HepG2 (cell line): ENCODE measurements around the gene PTAFR. TPM values are rescaled to one million over a fixed set of nuclear protein-coding genes. Genes with fewer than 3 reads are reported as not detected.

Source experiments
- ATAC-seq: fragments of 200-7000 bp; cut with Tn5 transposase; 3 replicates; pipeline ENCODE4 v1.9.1; 2020; ENCODE audit warnings: mild to moderate bottlenecking, moderate library complexity
- BruUV-seq: library from RNA; stranded (reverse); fragments of 400-500 nt; replicated peaks from 2 replicates; lab custom pipeline; 2021; lab: Mats Ljungman, UMichigan
- CTCF ChIA-PET: fragments of 300-600 bp; formaldehyde crosslinking; extraction: SDS; loops from one replicate; lab custom pipeline; 2021; ENCODE audit warnings: low total read pairs, inconsistent platforms, low intra/inter-chr PET ratio; lab: Yijun Ruan, JAX
- POLR2A ChIA-PET: fragments of 350-600 bp; sonication (Branson Sonifier 250); formaldehyde crosslinking; loops from one replicate; lab custom pipeline; 2020; ENCODE audit warnings: antibody characterized with exemption, inconsistent platforms; lab: Yijun Ruan, JAX
- DNase-seq: peaks from one replicate; pipeline ENCODE4 v3.0.0-alpha.2; 2015; ENCODE audit warnings: low spot score
- FAIRE-seq: peaks from 3 replicates; lab custom pipeline; 2011; peaks lifted over from hg19 to GRCh38; lab: Jason Lieb, UNC
- H2AFZ ChIP-seq: one replicate; pipeline ENCODE4 v1.6.1; 2011; ENCODE audit warnings: low read length, inconsistent platforms
- H3K27ac ChIP-seq: fragments of 300-600 bp; 3 replicates; pipeline ENCODE4 v1.8.0; 2011; ENCODE audit warnings: mixed run types, mild to moderate bottlenecking, mixed read lengths, low read length, inconsistent platforms; ENCODE audit not compliant: insufficient read depth; ENCODE audit errors: extremely low read length
- H3K27me3 ChIP-seq, 2 experiments: fragments of 200-600 bp in 1 of 2; 2 replicates in 1 of 2; 3 replicates in 1 of 2; pipeline versions ENCODE4 v1.6.0 to v1.8.0; 2011; ENCODE audit warnings: low read length in 2 of 2, mild to moderate bottlenecking in 2 of 2, moderate library complexity in 2 of 2, inconsistent platforms in 1 of 2; ENCODE audit not compliant: insufficient read depth in 2 of 2, control insufficient read depth in 1 of 2
- H3K36me3 ChIP-seq, 2 experiments: fragments of 200-600 bp in 1 of 2; replicated peaks in 1 of 2; 2 replicates in 1 of 2; 3 replicates in 1 of 2; pipeline versions ENCODE4 v1.5.1 to v1.8.0; 2011; ENCODE audit warnings: low read length in 2 of 2, inconsistent platforms in 1 of 2; ENCODE audit not compliant: insufficient read depth in 2 of 2, control insufficient read depth in 1 of 2
- H3K4me1 ChIP-seq: 2 replicates; pipeline ENCODE4 v1.5.1; 2012; ENCODE audit warnings: low read length, inconsistent platforms; ENCODE audit not compliant: insufficient read depth
- H3K4me2 ChIP-seq: 2 replicates; pipeline ENCODE4 v1.6.0; 2011; ENCODE audit warnings: low read depth, low read length, inconsistent platforms
- H3K4me3 ChIP-seq, 3 experiments: fragments of 200-600 bp in 1 of 3; sonication (generic), shearing (Covaris generic) in 1 of 3; replicated peaks in 1 of 3; 2 replicates each; pipeline ENCODE4 v1.5.1; 2011 to 2016; ENCODE audit warnings: low read length in 3 of 3, inconsistent platforms in 2 of 3, low read depth in 2 of 3, mild to moderate bottlenecking in 2 of 3, control low read depth in 1 of 3, mixed read lengths in 1 of 3; ENCODE audit not compliant: insufficient read depth in 1 of 3
- H3K79me2 ChIP-seq: one replicate; pipeline ENCODE4 v1.6.1; 2011; ENCODE audit warnings: low read length, inconsistent platforms; ENCODE audit not compliant: insufficient read depth
- H3K9ac ChIP-seq: 2 replicates; pipeline ENCODE4 v1.6.0; 2011; ENCODE audit warnings: mild to moderate bottlenecking, low read depth, low read length, inconsistent platforms; ENCODE audit not compliant: insufficient read depth
- H3K9me3 ChIP-seq: 2 replicates; pipeline ENCODE4 v1.5.1; 2012; ENCODE audit warnings: mild to moderate bottlenecking, low read length
- H4K20me1 ChIP-seq: 2 replicates; pipeline ENCODE4 v1.6.0; 2011; ENCODE audit warnings: inconsistent platforms, mild to moderate bottlenecking, low read length, moderate library complexity; ENCODE audit not compliant: insufficient read depth
- BRCA1 ChIP-seq: sonication (generic); formaldehyde crosslinking; IDR thresholded peaks from 2 replicates; pipeline ENCODE4 v1.4.0; 2020; ENCODE audit warnings: missing genetic modification reagents
- CSRNP2 ChIP-seq: sonication (generic); formaldehyde crosslinking; conservative IDR thresholded peaks from 2 replicates; pipeline ENCODE4 v1.8.0; 2022; ENCODE audit warnings: low read depth, missing genetic modification reagents
- FOXA3 ChIP-seq: IDR thresholded peaks from 2 replicates; pipeline ENCODE4 v1.6.1; 2016; ENCODE audit warnings: missing genetic modification reagents, missing compliant biosample characterization
- HDAC2 ChIP-seq: sonication (generic); formaldehyde crosslinking; IDR thresholded peaks from 2 replicates; pipeline ENCODE4 v1.4.0; 2020; ENCODE audit warnings: missing genetic modification reagents
- RXRA ChIP-seq: sonication (generic); formaldehyde crosslinking; IDR thresholded peaks from 2 replicates; pipeline ENCODE4 v1.5.1; 2020; ENCODE audit warnings: missing genetic modification reagents
- SIN3A ChIP-seq: IDR thresholded peaks from 2 replicates; pipeline ENCODE4 v1.6.1; 2011; ENCODE audit warnings: low read depth, mild to moderate bottlenecking, control low read depth, low read length, borderline replicate concordance
- ZNF124 ChIP-seq: sonication (generic); formaldehyde crosslinking; IDR thresholded peaks from 2 replicates; pipeline ENCODE4 v1.4.0; 2020; ENCODE audit warnings: missing genetic modification reagents
- ZNF335 ChIP-seq: sonication (generic); formaldehyde crosslinking; IDR thresholded peaks from 2 replicates; pipeline ENCODE4 v1.4.0; 2020; ENCODE audit warnings: missing genetic modification reagents
- ZNF629 ChIP-seq: sonication (generic); formaldehyde crosslinking; conservative IDR thresholded peaks from 2 replicates; pipeline ENCODE4 v1.5.0; 2020; ENCODE audit warnings: missing genetic modification reagents
- ZSCAN31 ChIP-seq: sonication (generic); formaldehyde crosslinking; IDR thresholded peaks from 2 replicates; pipeline ENCODE4 v1.5.0; 2020; ENCODE audit warnings: low read depth, mild to moderate bottlenecking, missing genetic modification reagents
- WGBS: methylation state at CpG from one replicate; pipeline ENCODE4 v1.1.6; 2017; ENCODE audit warnings: low lambda C conversion rate; 5-methylcytosine and 5-hydroxymethylcytosine counted together
- in situ Hi-C: cut with HindIII; loops from 2 replicates; pipeline ENCODE4 v1.10.0; 2017; ENCODE audit warnings: low pct_unique_long_range_greater_than_20kb; ENCODE audit not compliant: extremely low pct_ligation_motif_present
- intact Hi-C: fragments of 100-400 bp; cut with micrococcal nuclease; formaldehyde crosslinking; loops from one replicate; pipeline ENCODE4 v1.10.0; 2022; ENCODE audit not compliant: unreplicated experiment
- polyA plus RNA-seq, 8 experiments: library from polyadenylated mRNA; depleted of rRNA in 3 of 8; stranded (reverse) in 7 of 8; unstranded in 1 of 8; fragments of >200 nt; fragmentation: Illumina TruSeq in 4 of 8; extraction: Trizol in 4 of 8; gene quantifications; 2 replicates each; pipeline versions ENCODE4 v1.2.1 to v1.2.3, GENCODE V29; 2011 to 2016; ENCODE audit warnings: low read depth in 4 of 8, missing spikeins in 1 of 8, mixed read lengths in 1 of 8; ENCODE audit not compliant: insufficient read depth in 1 of 8
- total RNA-seq, 5 experiments: library from RNA; depleted of rRNA; stranded (reverse); fragments of >200 nt; fragmentation: Illumina TruSeq; extraction: Trizol; gene quantifications; 2 replicates each; pipeline ENCODE4 v1.2.3, GENCODE V29; 2016; ENCODE audit warnings: low read depth in 1 of 5
- TF ChIP-seq, protein P1 (sequence below): IDR thresholded peaks from 2 replicates; pipeline ENCODE4 v1.6.1; 2012; ENCODE audit warnings: low read length, improper control_type of control experiment

The PTAFR gene
- total and polyA plus RNA-seq, 2 of the 13 experiments (the other 11 are each of a cell fraction or from before 2014, with no cell fraction given) = 0.27 to 24.0 TPM

- Histone ChIP-seq H3K9ac (no peak overlapping the region), H2AFZ (no peak overlapping the region), H3K79me2 (no peaks in the 10 kb centered on the region), H3K36me3 (peaks cover 17 to 49% of the 10 kb centered on the region in 2 experiments), H3K27ac (no peak overlapping the region), H3K4me3 (no peak overlapping the region), H3K9me3 (no peaks in the 10 kb centered on the region), H3K4me1 (peaks cover 11% of the 10 kb centered on the region), H3K4me2 (no peak overlapping the region)
- intact Hi-C loops = no loop called here
- ChIA-PET CTCF (no interaction called here), POLR2A (no interaction called here)
- in situ Hi-C loops = loop anchor here (10.0 kb wide), 1 partner anchor 336 kb away; no protein-coding TSS in a partner anchor
- 98% methylated on average over 6 of the region's 6 CpGs for WGBS
- 0 out of 2 replicates have a peak, but pooled peaks have one; percentile 10 for TF ChIP-seq ZNF629 (CRISPR knock-in tag)
- no peak for TF ChIP-seq ZNF335 (CRISPR knock-in tag)
- TF ChIP-seq, all 625 proteins: peak for 1
- no TSS peak for BruUV-seq
- Histone ChIP-seq H3K27me3 (no peaks in the 10 kb centered on the region), H4K20me1 (no peaks in the 10 kb centered on the region)
- DNase-seq (no peak), FAIRE-seq (no peak), ATAC-seq (no peak)
Observed at GRCh38 chr1:28200234-28200873, 23.9 kb upstream of the PTAFR start.

DNA sequence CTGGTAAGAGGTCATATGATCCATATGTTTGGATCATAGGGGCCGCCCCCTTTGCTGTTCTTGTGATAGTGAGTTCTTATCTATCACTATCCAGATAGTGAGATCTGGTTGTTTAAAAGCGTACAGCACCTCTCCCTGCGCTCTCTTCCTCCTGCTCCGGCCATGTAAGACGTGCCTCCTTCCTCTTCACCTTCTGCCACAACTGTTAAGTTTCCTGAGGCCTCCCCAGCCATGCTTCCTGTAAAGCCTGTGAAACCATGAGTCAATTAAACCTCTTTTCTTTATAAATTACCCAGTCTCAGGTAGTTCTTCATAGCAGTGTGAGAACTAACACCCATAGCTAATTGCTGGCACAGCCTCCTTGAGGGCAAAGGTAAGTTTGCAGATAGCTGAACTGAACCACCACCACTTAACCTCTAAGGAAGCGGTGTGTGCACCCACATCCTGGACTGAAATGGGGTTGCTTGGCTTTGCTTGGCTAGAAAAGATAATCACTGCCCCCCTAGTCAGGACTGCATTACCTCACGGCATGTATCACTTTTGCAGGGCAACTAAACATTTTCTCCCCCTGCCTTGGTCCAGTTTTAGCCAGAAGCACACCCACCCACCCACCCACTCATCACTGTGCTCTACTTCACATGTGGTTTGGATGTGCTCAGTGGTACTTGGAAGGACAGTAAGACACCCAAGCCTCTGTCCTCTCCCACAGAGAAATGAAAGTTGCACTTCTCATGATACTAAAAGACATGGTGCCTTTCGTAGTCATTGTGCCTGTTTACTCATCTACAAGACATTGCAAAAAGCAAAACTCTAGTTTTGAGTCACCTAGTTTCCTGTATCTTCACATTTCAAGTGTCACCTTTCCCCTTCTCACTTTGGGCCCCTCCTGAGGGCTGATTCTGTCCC, 23.1 kb upstream of the PTAFR start:
- no peak overlapping the region for H3K4me3 ChIP-seq
- in situ Hi-C loops = loop anchor here (10.0 kb wide), 1 partner anchor 335 kb away; no protein-coding TSS in a partner anchor
- CTCF ChIA-PET = no interaction called here
- no peak overlapping the region for H3K4me2 ChIP-seq
- H3K79me2 ChIP-seq = no peaks in the 10 kb centered on the region
- BruUV-seq = no TSS peak
- no peaks in the 10 kb centered on the region for H4K20me1 ChIP-seq
- no peak for DNase-seq
- no peaks in the 10 kb centered on the region for H3K27me3 ChIP-seq
- H3K27ac ChIP-seq = no peak overlapping the region
- FAIRE-seq = no peak
- WGBS = 98% methylated on average over 8 of the region's 8 CpGs
- H2AFZ ChIP-seq = no peak overlapping the region
- POLR2A ChIA-PET = no interaction called here
- H3K36me3 ChIP-seq = peaks cover 15 to 45% of the 10 kb centered on the region in 2 experiments
- H3K9ac ChIP-seq = no peak overlapping the region
- H3K9me3 ChIP-seq = no peaks in the 10 kb centered on the region
- H3K4me1 ChIP-seq = peaks cover 10% of the 10 kb centered on the region
- no peak for ATAC-seq
- intact Hi-C loops = no loop called here
- TF ChIP-seq SIN3A = no peak
- TF ChIP-seq, protein P1, sequence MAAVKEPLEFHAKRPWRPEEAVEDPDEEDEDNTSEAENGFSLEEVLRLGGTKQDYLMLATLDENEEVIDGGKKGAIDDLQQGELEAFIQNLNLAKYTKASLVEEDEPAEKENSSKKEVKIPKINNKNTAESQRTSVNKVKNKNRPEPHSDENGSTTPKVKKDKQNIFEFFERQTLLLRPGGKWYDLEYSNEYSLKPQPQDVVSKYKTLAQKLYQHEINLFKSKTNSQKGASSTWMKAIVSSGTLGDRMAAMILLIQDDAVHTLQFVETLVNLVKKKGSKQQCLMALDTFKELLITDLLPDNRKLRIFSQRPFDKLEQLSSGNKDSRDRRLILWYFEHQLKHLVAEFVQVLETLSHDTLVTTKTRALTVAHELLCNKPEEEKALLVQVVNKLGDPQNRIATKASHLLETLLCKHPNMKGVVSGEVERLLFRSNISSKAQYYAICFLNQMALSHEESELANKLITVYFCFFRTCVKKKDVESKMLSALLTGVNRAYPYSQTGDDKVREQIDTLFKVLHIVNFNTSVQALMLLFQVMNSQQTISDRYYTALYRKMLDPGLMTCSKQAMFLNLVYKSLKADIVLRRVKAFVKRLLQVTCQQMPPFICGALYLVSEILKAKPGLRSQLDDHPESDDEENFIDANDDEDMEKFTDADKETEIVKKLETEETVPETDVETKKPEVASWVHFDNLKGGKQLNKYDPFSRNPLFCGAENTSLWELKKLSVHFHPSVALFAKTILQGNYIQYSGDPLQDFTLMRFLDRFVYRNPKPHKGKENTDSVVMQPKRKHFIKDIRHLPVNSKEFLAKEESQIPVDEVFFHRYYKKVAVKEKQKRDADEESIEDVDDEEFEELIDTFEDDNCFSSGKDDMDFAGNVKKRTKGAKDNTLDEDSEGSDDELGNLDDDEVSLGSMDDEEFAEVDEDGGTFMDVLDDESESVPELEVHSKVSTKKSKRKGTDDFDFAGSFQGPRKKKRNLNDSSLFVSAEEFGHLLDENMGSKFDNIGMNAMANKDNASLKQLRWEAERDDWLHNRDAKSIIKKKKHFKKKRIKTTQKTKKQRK = no peak
- TF ChIP-seq RXRA (CRISPR knock-in tag) = no peak
- TF ChIP-seq HDAC2 (CRISPR knock-in tag) = no peak
- no peak for TF ChIP-seq BRCA1 (CRISPR knock-in tag)
- no peak for TF ChIP-seq ZNF124 (CRISPR knock-in tag)
- no peak for TF ChIP-seq FOXA3
- no peak for TF ChIP-seq ZSCAN31 (CRISPR knock-in tag)
- TF ChIP-seq CSRNP2 = no peak
